ENCODE measurements around the gene SELL.
A peak's percentile ranks its signal among the peaks of the same experiment; 100 is the strongest.
"Not testable (repeated sequence)": the region's sequence is repeated elsewhere in the genome, so short reads cannot be mapped to it uniquely, and the experiment has no call there.

SELL gene

DNA sequence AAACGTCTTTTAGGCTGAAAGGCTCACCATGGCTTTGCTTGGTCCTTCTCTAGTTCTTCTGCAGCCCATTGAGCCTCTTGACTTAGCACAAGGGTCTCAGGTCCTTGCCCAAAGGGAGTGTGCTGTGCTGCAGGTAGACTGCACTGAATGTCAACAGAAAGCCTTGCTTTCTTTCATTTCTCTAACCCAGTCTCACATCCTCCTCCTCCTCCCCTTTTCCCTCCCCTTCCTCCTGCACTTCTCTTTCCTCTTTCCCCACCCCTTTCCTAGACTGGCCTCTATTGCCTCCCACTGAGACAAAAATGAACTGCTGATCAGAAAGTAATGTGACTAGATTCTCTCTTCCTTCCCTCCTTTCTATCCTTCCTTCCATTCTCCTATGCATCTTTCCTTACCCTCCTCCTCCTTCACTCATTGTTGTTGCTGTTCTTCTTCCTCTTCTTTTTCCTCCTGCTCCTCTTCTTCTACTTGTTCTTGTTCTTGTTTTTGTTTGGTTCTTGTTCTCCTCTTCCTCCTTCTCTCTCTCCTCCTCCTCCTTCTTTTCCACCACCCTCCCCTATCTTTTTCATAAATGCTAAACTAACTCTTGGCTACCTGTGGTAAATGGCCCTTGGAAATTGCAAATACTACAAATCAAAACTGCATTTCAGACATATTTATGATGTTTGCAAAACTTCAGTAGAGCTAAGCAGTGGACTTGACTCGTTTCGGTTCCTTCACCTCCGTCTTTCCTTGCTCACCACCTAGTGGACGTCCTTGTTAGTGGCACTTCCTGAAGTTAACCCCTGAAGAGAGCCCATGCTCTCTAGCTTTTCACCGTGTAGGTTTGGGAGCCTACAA lies at the start of gene SELL:
Gene SELL, minus strand, starts transcription at position 152 of the 840 bp plus-strand sequence. Its CDS starts 122 bp downstream, at position 30.
- FAIRE-seq, result peak; percentile 90

DNA sequence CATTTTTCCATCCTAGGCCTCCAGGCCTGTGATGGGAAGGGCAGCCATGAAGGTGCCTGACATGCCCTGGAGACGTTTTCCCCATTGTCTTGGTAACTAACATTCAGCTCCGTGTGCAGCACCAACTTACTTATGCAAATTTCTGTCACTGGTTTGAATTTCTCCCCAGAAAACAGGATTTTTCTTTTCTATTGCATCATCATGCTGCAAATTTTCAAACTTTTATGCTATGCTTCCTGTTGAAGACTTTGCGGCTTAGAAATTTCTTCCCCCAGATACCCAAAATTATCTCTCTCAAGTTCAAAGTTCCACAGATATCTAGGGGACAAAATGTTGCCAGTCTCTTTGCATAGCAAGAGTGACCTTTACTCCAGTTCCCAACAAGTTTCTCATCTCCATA lies 47.6 kb upstream of the SELL start:
- FAIRE-seq, result no peak

DNA sequence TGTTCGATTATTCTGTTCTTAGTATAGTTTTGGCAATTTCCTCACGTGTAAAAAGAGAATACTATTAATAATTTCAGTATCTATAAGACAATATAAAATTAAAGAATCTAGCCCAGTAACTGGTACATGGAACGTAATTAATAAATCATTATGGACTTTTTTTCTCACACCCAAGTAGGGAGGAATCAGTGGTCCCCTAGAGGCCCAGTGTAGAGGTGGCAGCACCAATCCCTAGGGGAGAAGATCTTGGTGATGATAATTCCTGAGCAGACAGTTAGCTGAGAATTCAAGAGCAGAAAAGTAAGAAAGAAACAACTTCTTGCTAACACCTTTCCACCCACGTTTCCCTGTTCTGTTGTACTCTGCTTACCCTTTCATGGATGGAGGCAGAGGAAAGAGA lies 42.1 kb upstream of the SELL start:
- no peak for FAIRE-seq

DNA sequence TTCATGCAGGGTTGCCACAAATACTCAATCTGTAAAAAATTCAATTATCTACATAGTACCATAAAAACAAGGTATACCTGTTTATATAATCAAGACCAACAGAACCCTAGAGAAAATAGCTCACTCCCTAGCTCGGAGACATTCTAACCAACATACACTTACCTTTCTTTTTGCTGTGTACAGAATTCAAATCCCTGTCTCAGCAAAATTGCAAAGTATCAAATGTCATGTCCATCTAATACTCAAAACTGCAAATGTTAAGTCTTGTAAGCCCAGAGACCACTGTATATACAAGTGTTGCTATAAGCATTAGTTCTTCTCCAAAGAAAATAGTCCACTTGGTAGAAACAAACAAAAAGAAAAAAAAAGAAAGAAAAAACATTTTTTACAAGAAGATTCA lies 38.6 kb upstream of the SELL start:
- no peak for FAIRE-seq

DNA sequence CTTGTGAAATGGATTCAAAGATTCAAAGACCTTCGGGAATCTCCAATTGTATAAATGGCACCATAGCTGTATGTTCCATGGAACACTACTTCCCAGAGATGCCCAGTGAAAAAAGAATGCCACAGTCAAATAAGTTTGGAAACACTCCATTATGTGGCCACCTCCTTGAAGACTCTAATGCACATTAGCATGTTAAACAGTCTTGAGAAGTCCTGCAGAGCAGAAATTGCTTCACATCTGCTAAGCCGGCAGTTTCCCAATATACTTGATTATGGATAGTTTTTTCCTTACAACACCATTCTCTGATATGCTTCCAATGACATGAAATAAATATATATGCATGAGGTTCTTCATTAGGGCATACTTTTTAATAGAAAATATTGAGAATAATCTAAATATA lies 35.1 kb upstream of the SELL start:
- no peak for FAIRE-seq

DNA sequence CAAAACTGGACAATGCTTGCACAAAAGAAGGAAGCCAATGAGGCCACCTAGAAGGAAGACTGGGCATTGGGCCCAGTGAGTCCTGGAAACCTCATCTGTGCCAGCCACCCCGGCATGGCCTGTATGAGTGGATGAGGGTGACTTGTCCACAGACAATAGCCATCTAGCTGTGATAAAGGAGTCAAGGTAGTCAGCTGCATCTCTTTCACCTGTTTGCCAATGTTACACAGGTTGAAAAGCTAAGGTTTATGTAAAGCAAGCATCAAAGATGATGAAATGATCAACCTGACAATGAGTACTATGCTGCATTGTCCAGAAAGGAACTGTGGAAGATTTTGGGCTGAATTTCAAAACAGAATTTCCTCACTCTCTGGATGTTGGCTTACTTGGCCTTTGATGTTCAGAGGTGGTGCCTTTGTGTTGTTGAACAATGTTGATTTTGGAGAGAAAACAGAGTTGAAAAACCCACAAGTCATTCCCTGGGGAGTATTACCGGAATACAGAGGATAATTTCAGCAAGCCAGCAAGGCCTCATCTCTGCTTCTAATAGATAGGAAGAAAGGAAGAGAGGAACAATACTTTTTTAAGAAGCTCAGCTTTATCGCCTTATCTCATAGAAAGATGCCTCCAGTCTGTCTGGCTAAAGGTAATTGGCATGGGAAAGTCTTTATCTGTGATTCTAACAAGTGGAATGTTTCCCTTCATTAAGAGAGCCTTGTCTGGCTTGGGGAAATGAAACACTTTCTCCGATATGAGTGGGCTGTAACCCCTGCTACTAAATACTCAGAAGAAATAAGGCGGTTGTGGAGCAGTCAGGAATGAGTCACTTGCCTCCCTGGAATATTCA lies 33.8 kb upstream of the SELL start:
- no peak for FAIRE-seq

DNA sequence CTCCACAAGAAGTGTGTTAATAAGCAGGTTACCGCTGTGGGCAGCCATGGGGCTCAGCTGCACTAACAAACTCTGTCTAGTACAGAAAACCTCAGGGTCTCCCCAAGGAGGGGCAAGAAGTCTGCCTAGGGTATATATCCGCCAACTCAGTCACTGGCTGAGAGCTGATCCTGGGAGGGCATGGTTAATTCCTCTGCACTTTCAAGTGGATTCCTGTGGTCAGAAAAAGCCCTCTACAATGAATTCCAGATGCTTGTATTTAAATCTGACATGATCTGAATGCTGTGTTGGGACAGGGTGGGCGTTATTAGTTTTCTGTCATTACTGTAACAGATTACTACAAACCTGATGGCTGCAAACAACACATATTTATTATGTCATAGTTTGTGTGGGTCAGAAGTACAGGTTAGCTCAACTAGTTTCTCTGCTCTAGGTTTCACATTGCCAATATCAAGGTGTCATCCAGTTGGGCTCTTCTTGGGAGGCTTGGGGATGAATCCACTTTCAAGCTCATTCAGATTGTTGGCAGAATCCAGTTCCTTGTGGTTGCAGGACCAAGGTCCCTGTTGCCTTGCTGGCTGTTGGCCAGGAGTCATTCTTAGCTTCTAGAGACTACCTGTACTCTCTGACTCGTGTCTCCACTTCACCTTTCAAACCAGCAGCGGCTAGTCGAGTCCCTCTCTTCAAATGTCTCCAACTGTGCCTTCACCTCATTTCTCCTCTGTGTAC lies 30.4 kb upstream of the SELL start:
- FAIRE-seq, result no peak

DNA sequence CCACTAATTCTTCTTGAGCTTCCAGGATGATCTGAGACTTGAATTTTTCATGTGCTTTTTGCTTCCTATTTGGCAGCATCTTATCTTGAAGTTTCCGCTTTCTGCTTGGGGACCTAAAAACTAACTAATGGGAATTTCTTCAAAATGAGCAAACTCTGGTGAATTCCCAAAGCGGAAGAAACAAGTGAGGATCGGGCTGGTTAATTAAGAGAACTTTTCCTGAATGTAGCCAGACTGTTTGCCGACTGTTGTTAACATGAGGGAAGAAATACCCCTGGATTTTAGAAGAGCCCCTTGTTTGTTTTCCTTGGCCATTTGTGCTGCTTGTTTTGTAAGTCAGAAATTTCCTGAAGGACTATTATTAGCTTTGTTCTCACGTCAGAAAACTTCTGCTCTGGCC lies 28.6 kb upstream of the SELL start:
- no peak for FAIRE-seq

DNA sequence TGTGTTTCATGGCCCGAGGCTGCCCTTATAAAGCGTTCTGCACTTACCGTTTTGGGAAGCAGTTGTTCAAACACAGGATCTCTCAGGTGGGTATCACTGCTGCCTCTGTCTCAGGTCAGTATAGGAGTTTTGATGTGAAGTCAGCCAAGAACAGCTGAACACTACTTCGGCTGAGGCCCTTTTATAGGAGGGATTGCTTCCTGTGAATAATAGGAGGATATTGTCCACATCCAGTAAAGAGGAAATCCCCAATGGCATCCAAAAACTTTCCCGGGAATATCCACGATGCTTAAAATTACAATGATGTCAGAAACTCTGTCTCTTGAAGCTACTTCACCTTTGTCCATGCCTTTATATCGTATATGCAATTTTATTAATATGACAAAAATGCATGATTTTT lies 22.5 kb upstream of the SELL start, which contains the start of gene SELE:
Gene SELE, minus strand, starts transcription at position 156 of the 400 bp plus-strand sequence. CDS start 467 bp downstream, outside the sequence.
- FAIRE-seq, result no peak

DNA sequence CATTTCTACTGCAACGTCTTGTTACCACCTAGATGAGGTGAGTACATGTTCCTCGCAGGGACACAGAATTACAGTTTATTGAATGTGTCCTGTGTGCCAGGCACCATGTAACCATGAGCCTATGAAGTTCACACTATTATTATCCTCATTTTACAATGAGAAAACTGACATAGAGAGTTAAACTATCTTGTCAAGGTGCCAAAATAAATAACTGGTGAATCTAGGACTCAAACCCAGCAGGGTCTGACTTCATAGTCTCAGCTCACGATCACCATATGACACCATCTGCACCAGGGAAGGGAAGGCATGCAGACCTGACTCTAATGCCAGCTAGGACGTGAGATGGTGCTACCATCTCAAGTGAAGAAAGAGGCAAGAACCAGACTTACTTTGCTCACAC lies 20.0 kb upstream of the SELL start:
- no peak for FAIRE-seq

DNA sequence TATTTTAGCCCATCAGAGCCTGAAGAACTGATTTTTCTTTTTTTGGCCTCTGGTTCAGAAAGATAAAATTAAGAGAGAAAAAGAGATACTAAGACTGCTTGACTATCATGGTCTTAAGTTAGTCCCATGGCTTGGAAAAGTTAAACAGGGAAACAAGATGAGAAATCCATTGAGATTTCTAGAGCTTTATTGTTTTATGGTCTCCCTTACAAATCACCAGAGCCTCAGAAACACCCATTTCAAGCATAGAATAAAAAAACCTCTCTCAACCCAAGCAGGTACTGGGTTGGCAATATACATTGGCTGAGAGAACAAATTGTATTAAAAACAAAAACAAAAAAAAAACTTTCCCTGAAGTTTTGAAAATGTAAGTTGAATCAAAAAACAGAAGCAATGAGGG lies 18.6 kb upstream of the SELL start:
- FAIRE-seq, result no peak

DNA sequence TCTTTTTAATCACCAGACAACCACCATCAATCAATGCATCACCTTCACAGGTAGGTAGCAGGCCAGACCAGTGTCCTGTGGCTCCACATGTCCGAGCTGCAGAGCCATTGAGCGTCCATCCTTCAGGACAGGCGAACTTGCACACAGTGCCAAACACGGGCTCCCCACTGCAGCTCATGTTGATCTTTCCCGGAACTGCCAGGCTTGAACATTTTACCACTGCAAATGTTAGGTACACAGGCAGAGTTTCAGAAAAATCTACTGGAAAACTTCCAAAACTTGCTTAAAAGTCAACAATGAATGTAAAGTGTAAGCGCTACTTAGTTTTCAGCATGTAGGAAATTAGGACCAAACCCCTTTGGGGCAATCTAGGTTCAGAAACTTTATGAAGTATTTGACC lies 15.9 kb upstream of the SELL start:
- no peak for FAIRE-seq

DNA sequence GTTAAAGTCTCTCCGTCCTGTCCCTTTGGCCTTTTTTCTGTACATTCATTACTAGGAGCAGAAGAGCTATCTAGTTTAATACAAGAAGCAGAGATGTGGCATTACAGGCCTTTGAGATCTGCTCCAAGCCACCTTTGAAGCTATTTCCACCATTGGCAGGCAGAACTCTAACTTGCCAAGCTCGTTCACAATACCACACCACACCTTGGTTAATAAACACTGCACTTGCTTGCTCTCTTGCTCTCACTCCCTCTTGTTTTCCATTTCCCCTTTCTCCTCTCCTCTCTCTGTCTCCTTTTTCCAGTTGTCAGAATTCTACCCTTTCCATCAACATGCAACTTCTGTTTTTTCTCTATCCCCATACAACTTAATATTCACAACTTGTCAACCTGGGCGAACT lies 15.4 kb upstream of the SELL start:
- FAIRE-seq, result no peak

DNA sequence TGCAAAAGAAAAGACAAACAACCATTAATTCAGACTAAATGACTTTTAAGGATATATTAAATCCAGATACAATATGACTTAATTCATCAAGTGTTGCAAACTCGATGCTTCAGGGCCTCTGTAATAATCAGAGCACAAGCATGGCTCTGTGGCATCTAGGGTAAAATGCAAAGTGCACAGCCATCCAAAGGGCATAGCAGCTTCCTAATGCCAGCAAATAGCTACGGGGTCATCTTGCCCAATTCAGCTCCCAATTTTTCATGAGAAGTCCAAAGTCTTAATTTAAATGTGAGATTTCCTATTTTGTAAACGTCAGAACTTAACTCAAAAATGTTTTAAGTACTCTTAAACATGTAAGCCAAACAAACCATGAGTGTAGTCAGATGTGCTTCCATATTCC lies 14.5 kb upstream of the SELL start:
- FAIRE-seq, result no peak

DNA sequence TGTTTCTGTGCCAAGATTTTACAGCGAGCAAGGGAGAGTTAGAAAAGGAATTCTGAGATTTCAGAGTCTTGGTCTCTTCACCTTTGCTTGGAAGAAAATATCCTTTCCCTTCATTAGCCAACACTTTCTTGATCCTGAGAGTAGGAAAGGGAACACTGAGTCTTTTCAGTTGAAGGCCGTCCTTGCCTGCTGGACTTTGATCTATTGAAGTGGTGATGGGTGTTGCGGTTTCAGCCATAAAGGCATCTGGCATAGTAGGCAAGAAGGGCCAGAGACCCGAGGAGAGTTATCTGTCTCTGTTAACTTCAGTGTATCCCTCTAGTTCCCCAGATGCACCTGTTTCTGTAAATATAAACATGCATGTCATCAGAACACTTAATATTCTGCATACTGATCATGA lies 12.7 kb upstream of the SELL start:
- FAIRE-seq, result no peak

DNA sequence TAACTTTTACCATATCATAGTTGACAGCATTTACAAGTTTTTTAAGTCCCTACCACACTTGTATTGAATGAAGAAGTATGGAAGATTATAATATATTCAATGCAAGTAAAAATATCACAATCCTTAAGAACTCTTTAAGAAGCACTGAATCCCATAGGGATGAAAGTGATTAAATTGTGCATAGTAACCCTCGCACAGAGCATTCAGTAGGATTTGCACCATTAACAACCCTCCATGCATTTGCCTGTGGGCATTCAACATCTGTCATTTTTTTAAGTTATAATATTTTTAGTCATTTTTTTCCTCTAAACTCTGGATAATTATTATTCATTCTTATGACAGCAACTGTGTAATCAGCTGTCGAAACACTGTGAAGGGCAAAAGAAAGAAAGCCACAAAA lies 12.3 kb upstream of the SELL start:
- no peak for FAIRE-seq

DNA sequence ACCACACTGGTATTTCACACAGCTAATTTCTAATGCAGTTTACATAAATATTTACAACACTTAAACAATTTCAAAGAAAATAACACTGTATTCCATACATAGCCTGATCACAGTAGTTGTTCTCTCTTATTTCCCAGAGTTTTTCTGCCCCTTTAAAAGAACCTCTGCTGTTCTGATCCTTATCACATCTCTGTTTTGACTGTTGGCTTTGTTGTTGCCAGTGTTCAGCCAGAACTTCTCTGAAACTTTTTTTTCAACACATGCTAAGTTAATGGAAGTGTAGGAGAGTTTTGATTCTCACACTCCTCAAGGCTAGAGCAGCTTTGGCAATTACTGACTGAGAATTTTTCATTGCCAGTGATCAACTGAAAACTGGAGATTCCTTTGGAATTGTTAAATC lies 11.4 kb upstream of the SELL start:
- no peak for FAIRE-seq

DNA sequence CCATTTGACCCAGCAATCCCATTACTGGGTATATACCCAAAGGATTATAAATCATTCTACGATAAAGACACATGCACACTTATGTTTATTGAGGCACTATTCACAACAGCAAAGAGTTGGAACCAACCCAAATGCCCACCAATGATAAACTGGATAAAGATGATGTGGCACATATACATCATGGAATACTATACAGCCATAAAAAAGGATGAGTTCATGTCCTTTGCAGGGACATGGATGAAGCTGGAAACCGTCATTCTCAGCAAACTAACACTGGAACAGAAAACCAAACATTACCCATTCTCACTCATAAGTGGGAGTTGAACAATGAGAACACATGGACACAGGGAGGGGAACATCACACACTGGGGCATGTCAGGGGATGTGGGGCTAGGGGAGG lies 3.7 kb upstream of the SELL start:
- not testable (repeated sequence) for FAIRE-seq

DNA sequence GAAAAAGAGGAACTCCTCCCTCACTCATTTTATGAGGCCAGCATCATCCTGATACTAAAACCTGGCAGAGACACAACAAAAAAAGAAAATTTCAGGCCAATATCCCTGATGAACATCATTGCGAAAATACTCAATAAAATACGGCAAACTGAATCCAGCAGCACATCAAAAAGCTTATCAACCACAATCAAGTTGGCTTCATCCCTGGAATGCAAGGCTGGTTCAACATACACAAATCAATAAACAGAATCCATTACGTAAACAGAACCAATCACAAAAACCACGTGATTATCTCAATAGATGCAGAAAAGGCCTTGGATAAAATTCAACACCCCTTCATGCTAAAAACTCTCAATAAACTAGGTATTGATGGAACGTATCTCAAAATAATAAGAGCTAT lies 1.7 kb upstream of the SELL start:
- not testable (repeated sequence) for FAIRE-seq

DNA sequence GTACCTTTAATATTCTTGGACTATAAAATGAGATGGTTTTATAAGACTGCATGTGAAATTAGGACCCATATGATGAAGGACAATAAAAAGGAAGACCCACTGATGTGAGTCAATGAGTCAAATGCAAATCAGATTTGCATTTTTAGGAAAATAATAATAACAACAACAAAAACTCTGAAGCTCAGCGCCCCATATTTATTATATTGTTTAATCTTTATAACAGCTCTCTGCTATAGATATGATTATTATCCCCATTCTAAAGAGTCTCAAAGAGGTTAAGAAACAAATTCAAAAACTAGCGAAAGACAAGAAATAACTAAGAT lies 850 bp upstream of the SELL start:
- no peak for FAIRE-seq

DNA sequence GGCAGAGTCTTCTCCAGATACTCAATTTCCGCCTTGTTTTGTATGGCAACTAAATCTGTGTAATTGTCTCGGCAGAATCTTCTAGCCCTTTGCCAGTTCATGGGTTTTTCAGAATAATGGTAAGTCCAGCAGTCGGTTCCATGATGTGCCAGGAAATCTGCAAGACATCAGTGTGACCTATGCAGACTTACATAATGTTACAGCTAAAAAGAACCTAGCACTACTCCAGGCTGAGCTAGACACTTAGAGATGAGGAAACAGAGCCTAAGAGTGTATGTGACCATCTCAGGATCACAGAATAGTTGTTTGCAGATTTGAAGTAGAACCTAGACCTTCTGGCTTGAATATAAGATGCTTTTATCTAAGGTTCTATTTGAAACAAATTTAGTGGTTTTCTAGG lies 2.8 kb downstream of the SELL start:
- FAIRE-seq, result no peak

DNA sequence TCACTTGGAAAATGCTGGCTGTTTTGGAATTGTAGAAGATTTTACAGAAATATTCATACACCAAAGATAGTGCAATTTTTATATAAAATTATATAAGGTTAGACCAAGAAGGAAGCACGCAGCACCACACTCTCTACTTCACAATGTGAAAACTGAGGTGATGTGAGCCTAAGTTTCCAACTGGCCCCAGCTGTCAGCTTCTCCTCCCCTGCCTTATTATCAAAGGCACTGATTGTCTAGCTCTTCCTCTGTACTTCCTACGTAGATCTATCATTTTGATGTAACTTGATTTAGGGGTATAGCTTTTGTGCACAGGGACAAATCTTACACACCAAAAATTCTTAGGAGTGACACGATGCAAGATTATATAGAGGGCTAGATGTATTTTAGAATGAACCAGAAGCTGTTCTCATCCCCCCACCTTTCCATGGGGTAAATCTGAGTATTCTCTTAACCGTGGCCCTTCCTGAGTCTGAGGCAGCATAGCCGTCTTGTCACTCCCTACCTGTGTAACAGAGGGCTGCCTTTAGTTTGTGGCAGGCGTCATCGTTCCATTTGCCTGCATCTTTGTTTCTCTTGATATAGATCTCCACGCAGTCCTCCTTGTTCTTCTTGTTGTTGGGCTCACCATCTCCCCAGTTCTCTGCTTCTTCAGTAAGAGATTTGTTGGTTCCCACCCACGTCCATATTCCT lies 3.4 kb downstream of the SELL start:
- FAIRE-seq, result no peak

DNA sequence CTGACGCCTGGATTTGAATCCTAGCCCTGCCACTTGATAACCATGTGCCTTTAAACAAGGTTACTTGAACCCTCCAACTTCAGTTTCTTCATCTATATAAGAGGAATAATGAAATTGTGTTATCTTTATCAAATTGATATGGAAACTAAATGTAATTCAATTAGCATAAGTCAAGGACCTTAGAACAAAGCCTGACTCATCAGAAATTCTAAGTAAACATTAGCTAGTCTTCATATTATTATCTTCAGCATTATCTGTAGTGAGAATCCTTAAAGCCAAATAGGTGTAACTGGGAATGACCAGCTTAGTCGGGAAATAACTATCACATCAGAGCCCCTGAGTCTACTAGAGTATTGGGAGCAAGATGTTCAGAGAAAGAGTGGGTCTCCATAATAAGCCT lies 6.6 kb downstream of the SELL start:
- FAIRE-seq, result no peak

Data from TTC549 (cell line).